Activated CD4-positive, alpha-beta T cell treated with anti-CD3 and anti-CD28 coated beads for 24 hours (primary cell): ENCODE results near the gene CEP170B.

Source experiments
- DNase-seq, 2 donors: peaks; one replicate each; pipeline ENCODE4 v3.0.0-alpha.2; 2020; ENCODE audit warnings: low read depth in 2 of 2

The CEP170B gene

DNA sequence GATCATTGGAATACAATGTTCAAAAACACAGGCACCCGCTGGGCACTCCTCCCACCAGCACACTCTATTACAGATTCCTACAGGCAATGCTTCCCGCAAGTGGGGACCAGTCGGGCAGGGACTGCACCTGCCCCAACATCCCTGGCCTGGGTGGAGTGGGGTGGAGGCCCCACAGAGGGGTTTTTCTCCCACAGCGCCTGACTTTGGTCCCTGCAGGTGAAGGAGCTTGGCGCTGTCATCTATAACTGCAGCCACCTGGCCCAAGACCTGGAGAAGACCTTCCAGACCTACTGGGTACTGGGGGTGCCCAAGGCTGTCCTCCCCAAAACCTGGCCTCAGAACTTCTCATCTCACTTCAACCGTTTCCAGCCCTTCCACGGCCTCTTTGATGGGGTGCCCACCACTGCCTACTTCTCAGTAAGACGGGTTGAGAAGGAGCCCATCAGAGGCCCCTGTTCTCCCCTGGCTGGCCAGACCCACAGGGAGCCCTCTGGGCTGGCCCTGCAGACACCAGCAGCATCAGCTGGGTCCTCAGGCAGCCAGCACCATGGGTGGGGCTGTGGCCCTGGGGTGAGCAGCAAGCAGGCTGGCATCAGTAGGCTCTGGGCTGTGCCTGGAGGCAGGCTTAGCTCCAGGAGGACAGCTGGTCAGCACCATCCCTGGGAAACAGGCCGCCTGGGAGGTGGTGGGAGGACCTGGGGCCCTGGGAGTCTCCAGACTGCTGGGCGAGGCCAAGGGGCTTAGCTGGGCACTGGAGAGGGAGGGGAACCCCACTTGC is 65.6 kb downstream of the CEP170B start:
- DNase-seq: no peak

DNA sequence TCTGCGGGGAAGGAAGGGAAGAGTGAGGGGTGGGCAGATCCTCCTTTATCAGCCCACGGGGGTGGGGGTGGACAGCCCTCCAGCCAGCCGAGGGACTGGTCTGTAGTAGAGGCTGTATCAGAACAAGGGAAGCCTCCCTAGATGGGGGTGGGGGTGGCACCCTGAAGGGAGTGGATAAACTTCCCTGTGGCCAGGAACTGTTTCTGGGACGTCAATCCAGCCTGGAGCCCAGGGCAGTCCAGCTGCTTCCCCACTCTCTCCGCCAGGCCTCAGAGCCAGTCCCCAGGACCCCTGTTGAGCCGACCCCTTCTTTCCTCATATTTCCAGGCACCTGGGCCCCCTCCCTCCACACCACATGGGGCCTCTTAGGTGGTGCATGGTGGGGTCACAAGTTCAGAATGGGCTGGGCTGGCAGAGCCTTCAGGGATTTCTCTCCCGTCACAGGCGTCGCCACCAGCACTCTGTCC is 66.3 kb downstream of the CEP170B start:
- no peak for DNase-seq

GRCh38 chr14:104931771-104932675 is 67.0 kb downstream of the CEP170B start:
- no peak for DNase-seq

GRCh38 chr14:104932676-104933631 is 67.9 kb downstream of the CEP170B start:
- peak; percentile 85 to 90 for DNase-seq

- DNase-seq: no peak
Observed at GRCh38 chr14:104933746-104934733, 69.0 kb downstream of the CEP170B start.

DNA sequence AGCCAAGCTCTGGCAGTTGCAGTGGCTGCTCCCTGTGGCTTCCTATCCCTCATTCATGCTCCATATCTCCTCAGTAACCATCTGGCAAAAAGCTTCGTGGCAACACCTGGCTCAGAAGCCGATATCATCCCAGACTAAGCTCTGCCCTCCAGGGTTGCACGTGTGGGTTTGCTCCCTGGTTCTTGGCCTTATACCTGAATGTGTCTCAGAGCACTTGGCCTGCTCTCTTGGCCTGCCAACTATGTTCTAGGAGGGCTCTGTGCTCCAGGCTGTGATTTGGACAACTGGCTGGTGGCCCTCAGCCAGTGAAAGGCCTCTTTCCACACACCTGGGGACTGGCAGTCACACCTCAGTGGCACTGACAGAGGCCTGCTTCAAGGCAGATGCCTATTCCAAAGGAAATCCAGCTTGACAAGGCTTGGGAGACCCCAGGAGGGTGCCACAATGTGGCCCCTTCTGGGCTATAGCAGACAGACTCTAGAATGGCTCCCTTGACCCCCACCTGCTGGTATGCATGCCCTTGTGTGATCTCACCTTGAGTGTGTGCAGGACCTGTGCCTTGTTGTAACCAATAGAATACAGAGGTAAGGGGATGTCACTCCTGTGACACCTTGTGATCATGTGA is 70.1 kb downstream of the CEP170B start:
- no peak for DNase-seq

GRCh38 chr14:104935955-104936354 is 70.9 kb downstream of the CEP170B start:
- no peak for DNase-seq

GRCh38 chr14:104936361-104937155 is 71.5 kb downstream of the CEP170B start:
- DNase-seq: no peak

DNA sequence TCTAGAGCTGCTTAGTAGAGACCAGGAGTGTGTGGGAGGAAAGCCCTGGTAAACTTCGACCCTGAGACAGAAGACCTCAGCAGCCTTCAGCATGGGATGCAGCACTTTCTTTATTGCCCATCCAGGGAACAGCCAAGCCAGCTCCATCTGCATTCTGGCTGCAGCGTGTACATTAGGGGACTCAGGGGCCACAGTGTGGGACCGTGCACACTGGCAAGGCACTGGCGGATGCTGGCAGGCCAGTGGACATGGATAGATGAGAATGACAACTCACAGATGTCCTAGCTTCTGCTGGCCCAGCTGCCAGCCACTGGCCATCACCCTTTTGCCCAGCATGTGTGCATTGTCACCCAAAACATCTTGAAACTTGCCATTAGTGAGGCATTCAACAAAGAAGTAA is 72.1 kb downstream of the CEP170B start:
- no peak for DNase-seq

- no peak for DNase-seq
Observed at GRCh38 chr14:104937694-104938365, 72.8 kb downstream of the CEP170B start.

DNA sequence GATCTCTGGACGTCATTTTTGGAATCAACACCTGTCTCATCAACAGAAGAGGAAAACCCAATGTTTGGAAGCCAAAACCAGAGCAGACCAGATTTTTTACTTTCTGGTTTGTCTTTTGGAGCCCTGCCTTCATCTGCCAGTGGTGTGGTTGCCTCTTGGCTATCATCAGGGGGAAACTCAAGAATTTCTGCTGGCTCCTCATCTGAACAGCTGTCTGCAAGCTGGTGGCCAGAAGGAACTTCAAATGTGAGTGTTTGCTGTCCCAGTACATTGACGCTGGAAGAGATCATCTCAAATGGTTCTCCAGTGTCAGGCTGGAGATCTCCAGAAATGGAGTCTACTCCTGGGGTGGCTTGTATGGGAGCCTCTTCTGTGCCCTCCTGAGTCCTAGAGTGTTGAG is 73.4 kb downstream of the CEP170B start:
- DNase-seq: no peak

DNA sequence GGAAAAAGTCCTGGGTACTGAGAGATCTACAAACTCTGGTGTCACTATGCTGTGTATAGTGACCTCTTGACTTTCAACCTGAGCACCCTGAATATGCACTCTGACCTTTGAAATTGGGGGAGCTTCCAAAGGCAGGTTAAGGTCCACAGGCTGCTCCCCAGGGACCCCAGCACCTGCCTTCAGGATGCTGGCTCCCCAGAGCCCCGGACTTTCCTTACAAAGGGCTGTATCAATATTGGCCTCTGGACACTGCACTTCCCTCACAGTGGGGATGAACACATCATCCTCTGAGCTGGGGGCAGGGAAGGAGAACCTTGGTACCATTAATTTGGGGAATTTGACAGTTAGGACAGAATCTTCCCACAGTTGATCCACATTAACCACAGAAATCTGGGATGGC is 73.9 kb downstream of the CEP170B start:
- no peak for DNase-seq

GRCh38 chr14:104939666-104940410 is 74.8 kb downstream of the CEP170B start:
- DNase-seq: no peak

DNA sequence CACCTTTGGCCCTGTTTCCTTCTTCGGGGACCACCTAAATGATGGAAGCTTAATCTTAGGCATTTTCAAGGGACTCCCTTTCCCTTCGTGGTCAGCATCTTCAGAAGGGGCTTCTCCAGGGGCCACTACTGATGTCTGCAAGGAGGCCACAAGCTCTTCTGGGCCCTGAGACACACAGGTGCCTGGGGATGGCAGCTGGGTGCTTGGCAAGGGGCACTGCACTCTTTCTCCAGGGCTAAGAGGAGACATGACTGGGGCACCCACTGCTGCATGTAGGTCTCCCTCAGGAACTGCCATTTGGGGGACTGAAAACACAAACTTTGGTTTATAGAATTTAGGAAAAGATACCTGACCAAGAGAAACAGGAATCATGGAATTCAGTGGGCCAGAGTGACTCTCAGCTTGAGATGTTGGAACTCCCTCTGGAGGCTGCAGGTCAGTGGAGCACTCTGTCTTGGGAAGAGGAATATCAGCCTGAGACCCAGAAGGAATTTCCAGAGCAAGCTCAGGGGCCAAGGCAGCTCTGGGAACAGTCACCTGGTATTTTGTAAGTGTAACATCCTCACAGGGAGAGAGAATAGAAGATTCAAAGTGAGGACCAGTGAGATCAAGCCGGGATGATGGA is 75.6 kb downstream of the CEP170B start:
- DNase-seq: no peak

DNA sequence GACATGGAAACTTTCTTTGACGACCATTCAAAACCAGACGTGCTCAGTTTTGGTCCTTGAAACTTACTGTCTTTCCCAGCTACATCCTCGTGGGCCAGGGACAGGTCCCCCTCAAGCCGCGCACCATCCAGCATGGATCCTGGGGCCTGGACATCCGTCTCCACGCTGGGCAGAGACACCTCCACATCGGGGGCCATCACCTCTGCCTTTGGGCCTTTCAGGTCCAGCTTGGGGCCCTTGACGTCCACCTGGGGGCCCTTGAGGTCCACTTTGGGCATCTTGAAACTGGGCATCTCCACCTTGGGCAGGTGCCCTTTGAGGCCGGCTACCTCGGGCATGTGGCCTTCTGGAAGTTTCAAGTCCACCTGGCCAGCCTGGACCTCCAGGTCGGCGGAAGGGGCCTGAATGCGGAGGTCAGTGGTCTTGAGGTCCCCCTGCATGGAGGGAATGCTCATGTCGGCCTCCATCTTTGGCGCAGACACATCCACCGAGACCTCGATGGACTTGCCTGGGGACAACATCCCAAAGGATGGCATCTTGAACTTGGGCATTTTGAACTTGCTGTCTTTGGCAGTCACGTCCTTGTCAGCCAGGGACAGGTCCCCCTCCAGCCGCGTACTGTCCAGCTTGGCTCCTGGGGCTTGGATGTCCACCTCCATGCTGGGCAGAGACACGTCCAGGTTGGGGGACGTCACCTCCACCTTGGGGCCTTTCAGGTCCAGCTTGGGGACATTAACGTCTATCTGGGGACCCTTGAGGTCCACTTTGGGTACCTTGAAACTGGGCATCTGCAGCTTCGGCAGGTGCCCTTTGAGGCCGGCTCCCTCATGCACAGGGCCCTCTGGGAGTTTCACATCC is 76.7 kb downstream of the CEP170B start:
- DNase-seq: no peak

GRCh38 chr14:104942586-104942985 is 77.5 kb downstream of the CEP170B start:
- no peak for DNase-seq
